Measurements from ENCODE around the gene VPS8.

VPS8 gene

DNA sequence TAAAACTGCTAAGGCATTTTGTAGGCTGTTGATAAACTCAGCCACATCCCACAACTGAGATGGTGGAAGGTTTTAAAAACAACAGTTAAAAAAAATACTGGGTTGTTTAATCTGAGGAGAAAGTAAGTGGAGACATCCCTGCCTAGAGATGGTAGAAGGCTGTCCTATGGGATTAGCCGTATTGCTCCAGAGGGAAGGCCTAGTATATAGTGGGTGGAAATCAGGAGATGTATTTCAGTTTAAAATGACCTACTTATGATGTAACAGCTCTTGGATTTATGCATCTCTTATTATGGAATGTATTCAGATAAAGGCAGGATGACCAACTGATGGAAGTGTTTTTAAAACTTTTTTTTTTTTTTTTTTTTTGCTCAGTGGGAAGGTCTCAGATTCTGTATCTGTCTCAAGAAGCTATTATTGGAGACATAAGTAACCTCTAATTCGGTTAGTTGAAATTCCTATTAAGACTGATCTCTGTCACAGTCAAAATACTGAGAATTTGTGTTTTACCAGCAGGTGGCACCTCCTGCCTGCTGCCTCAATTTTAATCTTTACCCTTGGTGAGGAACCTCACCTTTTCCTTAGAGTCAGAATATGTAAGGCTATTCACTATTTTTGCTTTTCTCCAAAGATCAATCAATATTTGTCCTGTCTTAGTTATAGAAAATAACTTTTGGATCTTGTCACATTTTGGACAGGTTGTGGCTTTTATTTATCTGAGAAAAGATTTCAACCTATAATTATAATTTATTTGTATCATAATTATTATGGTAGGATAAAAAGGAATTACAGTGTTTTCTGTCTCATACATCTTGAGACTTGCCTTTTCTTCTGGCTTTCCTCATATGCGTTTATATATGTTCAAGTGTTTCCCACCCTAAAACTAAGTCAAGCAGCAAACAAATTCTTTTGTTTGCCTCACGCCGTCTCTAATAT, 63.0 kb downstream of the VPS8 start:
- TF ChIP-seq, protein P1, sequence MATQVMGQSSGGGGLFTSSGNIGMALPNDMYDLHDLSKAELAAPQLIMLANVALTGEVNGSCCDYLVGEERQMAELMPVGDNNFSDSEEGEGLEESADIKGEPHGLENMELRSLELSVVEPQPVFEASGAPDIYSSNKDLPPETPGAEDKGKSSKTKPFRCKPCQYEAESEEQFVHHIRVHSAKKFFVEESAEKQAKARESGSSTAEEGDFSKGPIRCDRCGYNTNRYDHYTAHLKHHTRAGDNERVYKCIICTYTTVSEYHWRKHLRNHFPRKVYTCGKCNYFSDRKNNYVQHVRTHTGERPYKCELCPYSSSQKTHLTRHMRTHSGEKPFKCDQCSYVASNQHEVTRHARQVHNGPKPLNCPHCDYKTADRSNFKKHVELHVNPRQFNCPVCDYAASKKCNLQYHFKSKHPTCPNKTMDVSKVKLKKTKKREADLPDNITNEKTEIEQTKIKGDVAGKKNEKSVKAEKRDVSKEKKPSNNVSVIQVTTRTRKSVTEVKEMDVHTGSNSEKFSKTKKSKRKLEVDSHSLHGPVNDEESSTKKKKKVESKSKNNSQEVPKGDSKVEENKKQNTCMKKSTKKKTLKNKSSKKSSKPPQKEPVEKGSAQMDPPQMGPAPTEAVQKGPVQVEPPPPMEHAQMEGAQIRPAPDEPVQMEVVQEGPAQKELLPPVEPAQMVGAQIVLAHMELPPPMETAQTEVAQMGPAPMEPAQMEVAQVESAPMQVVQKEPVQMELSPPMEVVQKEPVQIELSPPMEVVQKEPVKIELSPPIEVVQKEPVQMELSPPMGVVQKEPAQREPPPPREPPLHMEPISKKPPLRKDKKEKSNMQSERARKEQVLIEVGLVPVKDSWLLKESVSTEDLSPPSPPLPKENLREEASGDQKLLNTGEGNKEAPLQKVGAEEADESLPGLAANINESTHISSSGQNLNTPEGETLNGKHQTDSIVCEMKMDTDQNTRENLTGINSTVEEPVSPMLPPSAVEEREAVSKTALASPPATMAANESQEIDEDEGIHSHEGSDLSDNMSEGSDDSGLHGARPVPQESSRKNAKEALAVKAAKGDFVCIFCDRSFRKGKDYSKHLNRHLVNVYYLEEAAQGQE (IDR thresholded peaks at IDR 0.05; ENCODE audit: low read depth): no peak
- TF ChIP-seq RAD21 (IDR thresholded peaks at IDR 0.05; ENCODE audit: low read depth) (peak; percentile 80), TCF12 (IDR thresholded peaks at IDR 0.05; ENCODE audit: low read depth) (no peak)

DNA sequence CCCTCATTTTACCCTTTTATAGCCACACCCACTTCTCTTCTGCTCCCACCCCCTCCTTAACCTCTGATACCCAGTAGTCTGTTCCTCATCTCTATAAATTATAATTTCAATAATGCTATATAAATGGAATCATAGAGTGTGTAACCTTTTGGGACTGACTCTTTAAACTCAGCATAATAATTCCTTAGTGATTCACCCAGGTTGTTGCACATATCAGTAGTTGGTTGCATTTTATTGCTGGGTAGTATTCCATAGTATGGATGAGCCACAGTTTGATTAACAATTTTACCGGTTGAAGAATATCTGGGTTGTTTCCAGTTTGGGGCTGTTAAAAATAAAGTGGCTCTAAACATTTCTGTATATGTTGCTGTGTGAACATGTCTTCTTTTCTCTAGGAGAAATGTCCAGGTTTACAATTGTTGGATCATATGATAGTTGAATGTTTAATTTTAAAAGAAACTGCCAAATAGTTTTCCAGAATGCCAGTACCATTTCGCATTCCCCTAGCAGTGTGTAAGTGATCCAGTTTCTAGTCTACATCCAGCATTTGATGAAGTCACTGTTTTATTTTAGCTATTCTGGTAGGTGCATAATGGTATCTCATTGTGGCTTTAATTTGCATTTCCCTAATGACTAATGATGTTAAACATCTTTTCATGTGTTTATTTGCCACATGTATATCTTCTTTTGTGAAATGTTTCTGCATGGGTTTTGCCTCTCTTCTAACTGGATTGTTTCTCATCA, 68.5 kb downstream of the VPS8 start:
- no peak for TF ChIP-seq NFIC (IDR thresholded peaks at IDR 0.05)
- TF ChIP-seq, protein P2, sequence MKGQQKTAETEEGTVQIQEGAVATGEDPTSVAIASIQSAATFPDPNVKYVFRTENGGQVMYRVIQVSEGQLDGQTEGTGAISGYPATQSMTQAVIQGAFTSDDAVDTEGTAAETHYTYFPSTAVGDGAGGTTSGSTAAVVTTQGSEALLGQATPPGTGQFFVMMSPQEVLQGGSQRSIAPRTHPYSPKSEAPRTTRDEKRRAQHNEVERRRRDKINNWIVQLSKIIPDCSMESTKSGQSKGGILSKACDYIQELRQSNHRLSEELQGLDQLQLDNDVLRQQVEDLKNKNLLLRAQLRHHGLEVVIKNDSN (IDR thresholded peaks at IDR 0.05): no peak
- no peak for TF ChIP-seq CREB1 (IDR thresholded peaks at IDR 0.05; ENCODE audit: low read depth)
- TF ChIP-seq TAF1 (IDR thresholded peaks at IDR 0.05; ENCODE audit: low read depth): no peak
- no peak for TF ChIP-seq ZBTB7A (IDR thresholded peaks at IDR 0.05; ENCODE audit: low read depth)
- TF ChIP-seq EP300 (IDR thresholded peaks at IDR 0.05; ENCODE audit: borderline replicate concordance): no peak

DNA sequence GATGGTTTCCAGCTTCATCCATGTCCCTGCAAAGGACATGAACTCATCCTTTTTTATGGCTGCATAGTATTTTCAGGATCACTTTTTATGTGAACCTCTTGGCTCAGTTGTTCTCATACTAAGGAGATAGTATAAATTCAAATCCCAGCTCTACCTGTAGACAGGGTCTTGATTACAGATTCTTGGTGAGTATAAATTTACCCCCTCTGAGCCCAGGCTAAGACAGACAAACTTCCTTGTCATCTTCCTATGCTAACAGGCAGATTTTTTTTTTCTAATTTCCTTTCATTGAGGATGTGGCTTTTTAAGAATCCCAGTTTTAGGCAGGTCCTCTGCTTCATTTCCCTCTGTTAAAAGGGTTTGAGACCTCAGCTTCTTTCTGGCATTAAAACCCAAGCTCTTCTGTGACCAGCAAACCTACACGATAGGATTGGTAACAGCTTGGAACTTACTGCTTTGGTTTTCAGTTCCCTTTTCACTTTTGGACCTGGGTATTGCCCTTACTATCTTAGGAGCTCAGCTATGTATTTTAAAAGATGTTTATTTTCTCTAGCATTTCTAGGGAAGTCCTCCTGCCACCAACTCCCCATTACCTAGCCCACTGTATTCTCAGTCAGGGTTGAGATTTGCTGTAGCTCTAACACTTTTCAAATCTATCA, 72.5 kb downstream of the VPS8 start:
- TF ChIP-seq ZBTB7A (IDR thresholded peaks at IDR 0.05; ENCODE audit: low read depth): no peak
- TF ChIP-seq TEAD4 (IDR thresholded peaks at IDR 0.05): no peak
- TF ChIP-seq, protein P2 (IDR thresholded peaks at IDR 0.05): no peak
- no peak for TF ChIP-seq YY1 (IDR thresholded peaks at IDR 0.05; ENCODE audit: low read depth)
- no peak for TF ChIP-seq EGR1 (IDR thresholded peaks at IDR 0.05)
- TF ChIP-seq, protein P3, sequence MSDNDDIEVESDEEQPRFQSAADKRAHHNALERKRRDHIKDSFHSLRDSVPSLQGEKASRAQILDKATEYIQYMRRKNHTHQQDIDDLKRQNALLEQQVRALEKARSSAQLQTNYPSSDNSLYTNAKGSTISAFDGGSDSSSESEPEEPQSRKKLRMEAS (IDR thresholded peaks at IDR 0.05): no peak
- TF ChIP-seq, protein P1 (IDR thresholded peaks at IDR 0.05; ENCODE audit: low read depth): no peak
- TF ChIP-seq TCF12 (IDR thresholded peaks at IDR 0.05; ENCODE audit: low read depth): no peak
- no peak for TF ChIP-seq TAF1 (IDR thresholded peaks at IDR 0.05; ENCODE audit: low read depth)
- TF ChIP-seq RAD21 (IDR thresholded peaks at IDR 0.05; ENCODE audit: low read depth): no peak
- no peak for TF ChIP-seq CREB1 (IDR thresholded peaks at IDR 0.05; ENCODE audit: low read depth)
- TF ChIP-seq NFIC (IDR thresholded peaks at IDR 0.05): no peak
- no peak for TF ChIP-seq CEBPB (IDR thresholded peaks at IDR 0.05)
- TF ChIP-seq EP300 (IDR thresholded peaks at IDR 0.05; ENCODE audit: borderline replicate concordance): no peak

DNA sequence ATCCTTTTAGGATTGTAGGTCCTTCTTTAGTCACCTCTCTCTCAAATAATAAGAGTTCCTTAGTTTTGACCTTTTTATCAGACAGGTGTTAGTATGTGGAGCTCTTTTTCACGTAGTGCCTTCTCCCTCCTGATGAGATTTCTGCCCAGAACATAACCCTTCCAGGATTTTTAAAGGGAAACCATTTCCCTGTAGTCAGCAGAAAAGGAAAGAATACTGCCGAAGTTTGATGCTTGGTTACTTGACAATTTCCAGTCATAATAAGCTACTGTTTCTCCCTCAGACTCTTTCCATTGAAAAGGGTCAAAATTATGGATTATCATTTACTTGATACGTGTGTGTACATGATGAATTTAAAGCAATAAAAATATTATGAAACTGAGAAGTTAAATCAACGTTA, 73.1 kb downstream of the VPS8 start:
- TF ChIP-seq, protein P2 (IDR thresholded peaks at IDR 0.05): no peak
- TF ChIP-seq RAD21 (IDR thresholded peaks at IDR 0.05; ENCODE audit: low read depth) (no peak), EP300 (IDR thresholded peaks at IDR 0.05; ENCODE audit: borderline replicate concordance) (no peak), TCF12 (IDR thresholded peaks at IDR 0.05; ENCODE audit: low read depth) (no peak), CREB1 (IDR thresholded peaks at IDR 0.05; ENCODE audit: low read depth) (no peak), YY1 (IDR thresholded peaks at IDR 0.05; ENCODE audit: low read depth) (no peak), CEBPB (IDR thresholded peaks at IDR 0.05) (no peak), FOXM1 (IDR thresholded peaks at IDR 0.05; ENCODE audit: borderline replicate concordance, low read depth) (no peak), ZBTB7A (IDR thresholded peaks at IDR 0.05; ENCODE audit: low read depth) (no peak), TAF1 (IDR thresholded peaks at IDR 0.05; ENCODE audit: low read depth) (no peak), TEAD4 (IDR thresholded peaks at IDR 0.05) (no peak), EGR1 (IDR thresholded peaks at IDR 0.05) (no peak), NFIC (IDR thresholded peaks at IDR 0.05) (no peak)
- TF ChIP-seq, protein P1 (IDR thresholded peaks at IDR 0.05; ENCODE audit: low read depth): no peak
- TF ChIP-seq, protein P3 (IDR thresholded peaks at IDR 0.05): no peak
